GM18520 (cell line): ENCODE data around the gene CDH23.

Experiments
- ATAC-seq: cut with Tn5 transposase; IDR thresholded peaks from one replicate; pipeline ENCODE4 v1.9.1; 2021; ENCODE audit not compliant: unreplicated experiment

CDH23 gene

GRCh38 chr10:71765906-71766716 lies 369.4 kb downstream of the CDH23 start:
- no peak for ATAC-seq

- no peak for ATAC-seq
Observed at GRCh38 chr10:71766717-71767419, 370.1 kb downstream of the CDH23 start.

- ATAC-seq = no peak
Observed at GRCh38 chr10:71767420-71768035, 370.8 kb downstream of the CDH23 start.

- peak; percentile 11 for ATAC-seq
Observed at GRCh38 chr10:71769279-71769823, 372.6 kb downstream of the CDH23 start.

- ATAC-seq = no peak
Observed at GRCh38 chr10:71770255-71770654, 373.5 kb downstream of the CDH23 start.

- no peak for ATAC-seq
Observed at GRCh38 chr10:71770789-71771188, 374.1 kb downstream of the CDH23 start.

GRCh38 chr10:71771204-71771603 lies 374.5 kb downstream of the CDH23 start:
- no peak for ATAC-seq

GRCh38 chr10:71771821-71772617 lies 375.3 kb downstream of the CDH23 start:
- ATAC-seq = no peak

GRCh38 chr10:71772832-71773220 lies 376.1 kb downstream of the CDH23 start:
- ATAC-seq = no peak

- ATAC-seq = peak; percentile 41
Observed at GRCh38 chr10:71773221-71773971, 376.7 kb downstream of the CDH23 start, which contains the start of gene VSIR. Gene VSIR, minus strand, starts transcription at chr10:71773520. Its CDS starts 81 bp downstream, at chr10:71773439.

- no peak for ATAC-seq
Observed at GRCh38 chr10:71774916-71775702, 378.4 kb downstream of the CDH23 start.

- ATAC-seq = no peak
Observed at GRCh38 chr10:71776481-71776925, 379.8 kb downstream of the CDH23 start.

- no peak for ATAC-seq
Observed at GRCh38 chr10:71777213-71777985, 380.7 kb downstream of the CDH23 start.

- ATAC-seq = no peak
Observed at GRCh38 chr10:71778071-71778825, 381.5 kb downstream of the CDH23 start.

- no peak for ATAC-seq
Observed at GRCh38 chr10:71779641-71780040, 382.9 kb downstream of the CDH23 start.

- no peak for ATAC-seq
Observed at GRCh38 chr10:71780156-71780555, 383.4 kb downstream of the CDH23 start.

GRCh38 chr10:71780719-71781118 lies 384.0 kb downstream of the CDH23 start:
- no peak for ATAC-seq
